Measurements from ENCODE around the gene CWC27. TPM values are rescaled to one million over a fixed set of nuclear protein-coding genes. Genes with fewer than 3 reads are reported as not detected.

The CWC27 gene
- total and polyA plus RNA-seq, 10 donors, result 11.1 to 22.1 (median 15.9) TPM

DNA sequence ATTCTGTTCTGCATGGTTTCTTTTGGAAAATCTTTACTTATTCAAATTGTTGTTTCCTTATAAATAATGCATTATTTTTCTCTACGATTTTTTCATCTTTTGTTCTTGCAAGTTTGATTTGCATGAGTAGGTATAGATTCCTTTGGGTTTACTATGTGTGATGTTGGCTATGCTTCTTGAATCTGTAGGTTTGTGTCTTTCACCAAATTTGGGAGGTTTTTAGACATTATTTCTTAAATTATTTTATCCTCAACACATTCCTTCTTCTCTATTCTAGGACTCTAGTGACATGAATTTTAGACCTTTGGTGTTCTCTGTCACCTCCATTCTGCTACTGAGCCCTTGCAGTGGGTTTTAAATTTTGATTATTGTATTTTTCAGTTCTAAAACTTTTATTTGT lies 219.0 kb downstream of the CWC27 start:
- WGBS, 5 donors, result 84 to 92% (median 89%) methylated on average over 1 of the region's 1 CpG
- DNase-seq, result no peak

DNA sequence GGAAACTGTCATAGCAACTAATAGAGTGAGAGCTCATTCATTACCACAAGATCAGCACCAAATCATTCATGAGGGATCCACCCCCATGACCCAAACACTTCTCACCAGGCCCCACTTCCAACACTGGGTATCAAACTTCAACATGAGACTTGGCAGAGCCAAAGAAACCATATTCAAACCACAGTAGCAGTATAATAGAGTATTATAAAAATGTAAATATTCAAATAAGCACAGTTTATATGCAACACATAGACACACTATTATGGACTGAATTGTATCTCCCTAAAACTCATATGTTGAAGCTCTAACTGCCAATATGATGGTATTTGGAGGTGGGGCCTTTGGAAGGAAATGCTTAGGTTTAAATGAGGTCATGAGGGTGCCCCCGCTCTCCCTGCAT lies 240.5 kb downstream of the CWC27 start:
- H3K4me1 ChIP-seq, result no peaks in the 10 kb centered on the region
- intact Hi-C loops (cut with DNase I; ENCODE audit: low total_unique reads), result no loop called here
- WGBS, 5 donors, result 94 to 100% (median 97%) methylated on average over 1 of the region's 1 CpG
- DNase-seq, result no peak
- peaks cover 0 to 1% (median 0%) of the 10 kb centered on the region in 8 donors for H3K9me3 ChIP-seq
- TF ChIP-seq POLR2AphosphoS5 (IDR thresholded peaks at IDR 0.05) (no peak), POLR2A (IDR thresholded peaks at IDR 0.05) (no peak)
- TF ChIP-seq, protein P1, sequence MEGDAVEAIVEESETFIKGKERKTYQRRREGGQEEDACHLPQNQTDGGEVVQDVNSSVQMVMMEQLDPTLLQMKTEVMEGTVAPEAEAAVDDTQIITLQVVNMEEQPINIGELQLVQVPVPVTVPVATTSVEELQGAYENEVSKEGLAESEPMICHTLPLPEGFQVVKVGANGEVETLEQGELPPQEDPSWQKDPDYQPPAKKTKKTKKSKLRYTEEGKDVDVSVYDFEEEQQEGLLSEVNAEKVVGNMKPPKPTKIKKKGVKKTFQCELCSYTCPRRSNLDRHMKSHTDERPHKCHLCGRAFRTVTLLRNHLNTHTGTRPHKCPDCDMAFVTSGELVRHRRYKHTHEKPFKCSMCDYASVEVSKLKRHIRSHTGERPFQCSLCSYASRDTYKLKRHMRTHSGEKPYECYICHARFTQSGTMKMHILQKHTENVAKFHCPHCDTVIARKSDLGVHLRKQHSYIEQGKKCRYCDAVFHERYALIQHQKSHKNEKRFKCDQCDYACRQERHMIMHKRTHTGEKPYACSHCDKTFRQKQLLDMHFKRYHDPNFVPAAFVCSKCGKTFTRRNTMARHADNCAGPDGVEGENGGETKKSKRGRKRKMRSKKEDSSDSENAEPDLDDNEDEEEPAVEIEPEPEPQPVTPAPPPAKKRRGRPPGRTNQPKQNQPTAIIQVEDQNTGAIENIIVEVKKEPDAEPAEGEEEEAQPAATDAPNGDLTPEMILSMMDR (IDR thresholded peaks at IDR 0.05 in 8 of 11, conservative IDR thresholded peaks at IDR 0.05 in 3 of 11), result no peak
- no peaks in the 10 kb centered on the region for H3K36me3 ChIP-seq
- H3K27ac ChIP-seq, result no peak overlapping the region
- H3K4me3 ChIP-seq, result no peak overlapping the region
- H3K27me3 ChIP-seq (replicated peaks in 1 of 7), result no peaks in the 10 kb centered on the region

More for the DNA sequence above, 219.0 kb downstream of the CWC27 start:
- Histone ChIP-seq H3K36me3 (peaks cover 0 to 16% (median 0%) of the 10 kb centered on the region in 6 donors), H3K9me3 (peaks cover 0 to 12% (median 9%) of the 10 kb centered on the region in 8 donors), H3K27ac (no peak overlapping the region), H3K4me1 (no peaks in the 10 kb centered on the region), H3K4me3 (no peak overlapping the region), H3K27me3 (replicated peaks in 1 of 7) (no peaks in the 10 kb centered on the region)
- intact Hi-C loops (cut with DNase I; ENCODE audit: low total_unique reads), result no loop called here
- TF ChIP-seq POLR2AphosphoS5 (IDR thresholded peaks at IDR 0.05) (no peak), POLR2A (IDR thresholded peaks at IDR 0.05) (no peak)
- TF ChIP-seq, protein P1 (IDR thresholded peaks at IDR 0.05 in 8 of 11, conservative IDR thresholded peaks at IDR 0.05 in 3 of 11), result no peak

DNA sequence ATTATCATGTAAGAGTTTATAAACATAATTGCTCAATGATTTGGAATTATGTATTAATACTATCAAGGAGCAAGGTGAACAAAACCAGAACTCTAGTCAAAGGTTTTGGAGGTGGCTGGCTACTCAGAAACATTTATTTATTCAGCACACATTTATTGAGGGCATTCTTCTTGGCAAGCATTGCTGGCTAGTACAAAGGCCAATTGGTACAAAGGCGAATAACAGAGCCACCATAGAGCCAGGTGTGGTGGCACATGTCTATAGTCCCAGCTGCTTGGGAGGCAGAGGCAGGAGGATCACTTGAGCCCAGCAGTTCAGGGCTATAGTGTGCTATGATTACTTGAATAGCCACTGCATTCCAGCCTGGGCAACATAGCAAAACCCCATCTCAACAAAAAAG lies 242.1 kb downstream of the CWC27 start:
- intact Hi-C loops (cut with DNase I; ENCODE audit: low total_unique reads), result no loop called here
- no peak overlapping the region for H3K4me3 ChIP-seq
- H3K4me1 ChIP-seq, result no peaks in the 10 kb centered on the region
- H3K27me3 ChIP-seq (replicated peaks in 1 of 7), result no peaks in the 10 kb centered on the region
- H3K36me3 ChIP-seq, result no peaks in the 10 kb centered on the region
- TF ChIP-seq, protein P1 (IDR thresholded peaks at IDR 0.05 in 8 of 11, conservative IDR thresholded peaks at IDR 0.05 in 3 of 11), result no peak
- TF ChIP-seq POLR2AphosphoS5 (IDR thresholded peaks at IDR 0.05) (no peak), POLR2A (IDR thresholded peaks at IDR 0.05) (no peak)
- no peak for DNase-seq
- H3K9me3 ChIP-seq, result no peaks in the 10 kb centered on the region
- 93 to 100% (median 99%) methylated on average over 1 of the region's 1 CpG for WGBS, 5 donors
- no peak overlapping the region for H3K27ac ChIP-seq

DNA sequence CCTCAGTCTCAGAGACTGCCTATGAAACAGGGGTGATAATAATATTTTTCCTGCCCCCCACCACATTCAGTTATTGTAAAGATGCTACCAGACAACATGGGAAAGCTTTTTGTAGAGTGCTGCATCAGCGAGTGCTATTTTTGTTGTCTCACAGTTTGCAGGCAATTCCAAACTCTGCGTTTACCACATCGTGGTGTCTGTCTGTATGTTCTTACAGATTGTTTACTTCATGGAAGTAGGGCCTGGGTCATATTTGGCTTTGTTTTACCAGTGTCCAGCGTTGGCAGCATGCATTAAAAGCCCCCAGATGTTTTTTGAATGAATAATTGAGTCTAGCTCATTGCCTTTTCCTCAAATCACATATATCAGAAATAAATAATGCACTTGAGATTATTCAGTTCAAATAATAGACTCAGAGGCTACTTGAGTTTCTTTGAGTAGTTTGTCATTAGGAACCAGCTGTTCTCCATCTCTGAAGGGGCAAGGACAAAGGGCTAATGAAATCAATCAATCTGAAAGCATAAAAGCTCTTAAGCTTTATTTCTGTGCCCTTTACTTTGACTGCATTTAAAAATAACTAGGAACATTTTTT lies 243.7 kb downstream of the CWC27 start:
- WGBS, 5 donors, result 58 to 72% (median 67%) methylated on average over 4 of the region's 4 CpGs
- Histone ChIP-seq H3K4me1 (no peaks in the 10 kb centered on the region), H3K4me3 (no peak overlapping the region), H3K9me3 (no peaks in the 10 kb centered on the region), H3K27me3 (replicated peaks in 1 of 7) (no peaks in the 10 kb centered on the region), H3K27ac (no peak overlapping the region), H3K36me3 (no peaks in the 10 kb centered on the region)
- intact Hi-C loops (cut with DNase I; ENCODE audit: low total_unique reads), result no loop called here
- TF ChIP-seq POLR2A (IDR thresholded peaks at IDR 0.05), result no peak
- TF ChIP-seq POLR2AphosphoS5 (IDR thresholded peaks at IDR 0.05), result no peak
- TF ChIP-seq, protein P1 (IDR thresholded peaks at IDR 0.05 in 8 of 11, conservative IDR thresholded peaks at IDR 0.05 in 3 of 11), result no peak
- no peak for DNase-seq

All from spleen (tissue), 11 donors.